ENCODE measurements around the gene TBX15. TPM values are rescaled to one million over a fixed set of nuclear protein-coding genes. Genes with fewer than 3 reads are reported as not detected.

Gene TBX15
- total RNA-seq, 1 donor = 0.63 TPM

- TF ChIP-seq CTCF (IDR thresholded peaks at IDR 0.05; ENCODE audit: insufficient read depth, low read length) = no peak
- no peak overlapping the region for H3K4me3 ChIP-seq (ENCODE audit: low read depth, low read length)
- DNase-seq (ENCODE audit: low read depth) = no peak
Measured at GRCh38 chr1:118927427-118928187, 60.5 kb downstream of the TBX15 start.

GRCh38 chr1:118926261-118926660 lies 61.9 kb downstream of the TBX15 start:
- no peak for TF ChIP-seq CTCF (IDR thresholded peaks at IDR 0.05; ENCODE audit: insufficient read depth, low read length)
- no peak for DNase-seq (ENCODE audit: low read depth)
- H3K4me3 ChIP-seq (ENCODE audit: low read depth, low read length) = no peak overlapping the region

GRCh38 chr1:118925651-118926050 lies 62.5 kb downstream of the TBX15 start:
- H3K4me3 ChIP-seq (ENCODE audit: low read depth, low read length) = no peak overlapping the region
- no peak for TF ChIP-seq CTCF (IDR thresholded peaks at IDR 0.05; ENCODE audit: insufficient read depth, low read length)
- DNase-seq (ENCODE audit: low read depth) = no peak

- no peak for DNase-seq (ENCODE audit: low read depth)
- H3K4me3 ChIP-seq (ENCODE audit: low read depth, low read length) = no peak overlapping the region
- no peak for TF ChIP-seq CTCF (IDR thresholded peaks at IDR 0.05; ENCODE audit: insufficient read depth, low read length)
Measured at GRCh38 chr1:118923319-118923718, 64.8 kb downstream of the TBX15 start.

- TF ChIP-seq CTCF (IDR thresholded peaks at IDR 0.05; ENCODE audit: insufficient read depth, low read length) = no peak
- no peak overlapping the region for H3K4me3 ChIP-seq (ENCODE audit: low read depth, low read length)
- DNase-seq (ENCODE audit: low read depth) = no peak
Measured at GRCh38 chr1:118921994-118922393, 66.1 kb downstream of the TBX15 start.

GRCh38 chr1:118920124-118920717 lies 67.9 kb downstream of the TBX15 start:
- TF ChIP-seq CTCF (IDR thresholded peaks at IDR 0.05; ENCODE audit: insufficient read depth, low read length) = no peak
- no peak overlapping the region for H3K4me3 ChIP-seq (ENCODE audit: low read depth, low read length)
- no peak for DNase-seq (ENCODE audit: low read depth)

Measured in fibroblast of the aortic adventitia (primary cell).